Activated CD4-positive, alpha-beta T cell treated with anti-CD3 and anti-CD28 coated beads, Interleukin-2, amount 50 U/mL, for 1 hour (primary cell): ENCODE results near the gene SEC22A.

Source experiments
- DNase-seq: peaks from one replicate; pipeline ENCODE4 v3.0.0-alpha.2; 2020

SEC22A gene

GRCh38 chr3:123201557-123202427 is at the start of gene SEC22A:
TSS of gene SEC22A (plus strand) at chr3:123201943. CDS start at chr3:123209218, 7,275 bp downstream.
- DNase-seq: peak; percentile 94

- no peak for DNase-seq
These were observed 49.1 kb upstream of the SEC22A start for GRCh38 chr3:123152687-123153086.

- no peak for DNase-seq
These were observed 48.4 kb upstream of the SEC22A start for GRCh38 chr3:123153125-123154019.

- DNase-seq: no peak
These were observed 47.4 kb upstream of the SEC22A start for GRCh38 chr3:123154020-123154985.

- no peak for DNase-seq
These were observed 46.2 kb upstream of the SEC22A start for GRCh38 chr3:123155471-123156011.

- no peak for DNase-seq
These were observed 45.3 kb upstream of the SEC22A start for GRCh38 chr3:123156276-123156995.

- no peak for DNase-seq
These were observed 44.5 kb upstream of the SEC22A start for GRCh38 chr3:123157209-123157597.

- DNase-seq: no peak
These were observed 44.0 kb upstream of the SEC22A start for GRCh38 chr3:123157598-123158287.

GRCh38 chr3:123158330-123158729 is 43.4 kb upstream of the SEC22A start:
- DNase-seq: no peak

- DNase-seq: no peak
These were observed 42.8 kb upstream of the SEC22A start for GRCh38 chr3:123158899-123159390.

- DNase-seq: no peak
These were observed 41.7 kb upstream of the SEC22A start for GRCh38 chr3:123159926-123160635.

GRCh38 chr3:123161167-123161566 is 40.6 kb upstream of the SEC22A start:
- no peak for DNase-seq

GRCh38 chr3:123163141-123163540 is 38.6 kb upstream of the SEC22A start:
- DNase-seq: no peak

GRCh38 chr3:123165163-123165562 is 36.6 kb upstream of the SEC22A start:
- no peak for DNase-seq

GRCh38 chr3:123167686-123168085 is 34.1 kb upstream of the SEC22A start:
- no peak for DNase-seq

- no peak for DNase-seq
These were observed 33.6 kb upstream of the SEC22A start for GRCh38 chr3:123168122-123168521.

GRCh38 chr3:123168605-123169004 is 33.1 kb upstream of the SEC22A start:
- DNase-seq: no peak

GRCh38 chr3:123169492-123169929 is 32.2 kb upstream of the SEC22A start:
- DNase-seq: no peak

GRCh38 chr3:123169930-123170329 is 31.8 kb upstream of the SEC22A start:
- DNase-seq: no peak

GRCh38 chr3:123180791-123181190 is 21.0 kb upstream of the SEC22A start:
- no peak for DNase-seq
